GM18519 (cell line): ENCODE measurements around the gene YBX2.
"Not testable (repeated sequence)": the region's sequence is repeated elsewhere in the genome, so short reads cannot be mapped to it uniquely, and the experiment has no call there.

ENCODE experiments used
- ATAC-seq: cut with Tn5 transposase; IDR thresholded peaks from one replicate; pipeline ENCODE4 v1.9.1; 2021; ENCODE audit warnings: mild to moderate bottlenecking, moderate library complexity; ENCODE audit not compliant: unreplicated experiment, low FRiP score

Gene YBX2

GRCh38 chr17:7250695-7251627, 43.5 kb downstream of the YBX2 start:
- ATAC-seq = no peak

GRCh38 chr17:7249830-7250229, 44.6 kb downstream of the YBX2 start:
- ATAC-seq = no peak

GRCh38 chr17:7249214-7249613, 45.2 kb downstream of the YBX2 start:
- ATAC-seq = no peak

GRCh38 chr17:7248796-7249195, 45.6 kb downstream of the YBX2 start:
- no peak for ATAC-seq

GRCh38 chr17:7246779-7247178, 47.7 kb downstream of the YBX2 start:
- no peak for ATAC-seq

- not testable (repeated sequence) for ATAC-seq
These were observed 50.6 kb downstream of the YBX2 start for GRCh38 chr17:7243838-7244237.

GRCh38 chr17:7243453-7243729, 51.0 kb downstream of the YBX2 start:
- ATAC-seq = no peak

GRCh38 chr17:7242717-7243452, 51.6 kb downstream of the YBX2 start:
- ATAC-seq = peak; percentile 27

GRCh38 chr17:7241783-7242716, 52.4 kb downstream of the YBX2 start, which contains the start of gene GABARAP:
TSS of gene GABARAP (minus strand) at chr17:7242449. CDS start at chr17:7242330, 119 bp downstream.
- peak; percentile 22 for ATAC-seq

GRCh38 chr17:7241090-7241733, 53.2 kb downstream of the YBX2 start:
- no peak for ATAC-seq

GRCh38 chr17:7240375-7240774, 54.1 kb downstream of the YBX2 start:
- no peak for ATAC-seq

- no peak for ATAC-seq
These were observed 55.1 kb downstream of the YBX2 start, which contains the start of gene PHF23 for GRCh38 chr17:7239091-7240027. TSS of gene PHF23 (minus strand) at chr17:7239457. CDS start at chr17:7239279, 178 bp downstream.

GRCh38 chr17:7238420-7239090, 55.9 kb downstream of the YBX2 start:
- ATAC-seq = no peak
